ENCODE measurements around the gene MSH3.
"Not testable (repeated sequence)": the region's sequence is repeated elsewhere in the genome, so short reads cannot be mapped to it uniquely, and the experiment has no call there.

Gene MSH3

DNA sequence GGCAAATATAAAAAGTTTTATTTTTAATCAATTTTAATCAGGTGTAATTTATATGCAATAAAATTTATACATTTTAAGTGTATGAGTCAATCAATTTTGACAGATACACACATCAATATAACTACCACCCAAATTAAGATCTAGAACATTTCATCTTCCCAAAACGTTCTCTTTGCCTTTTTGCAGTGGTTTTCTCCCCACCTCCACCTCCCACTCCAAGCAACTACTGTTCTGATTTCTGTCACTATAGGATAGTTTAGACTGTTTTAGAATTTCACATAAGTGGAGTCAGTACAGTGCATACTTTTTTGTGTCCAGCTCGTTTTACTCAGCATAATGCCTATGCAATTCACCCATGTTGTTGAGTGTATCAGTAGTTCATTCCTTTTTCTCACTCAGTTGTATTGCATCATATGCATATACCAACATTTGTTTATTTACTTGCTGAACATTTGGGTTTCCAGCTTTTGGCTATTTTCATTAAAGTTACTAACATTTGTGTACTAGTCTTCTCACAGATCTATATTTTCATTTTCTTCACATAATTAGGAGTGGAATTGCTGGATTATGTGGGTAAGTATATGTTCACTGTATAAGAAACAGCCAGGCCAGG, 52.5 kb downstream of the MSH3 start:
- no peak for DNase-seq (ENCODE audit: low read depth in 2 of 2)

- DNase-seq (ENCODE audit: low read depth in 2 of 2): no peak
Observed at GRCh38 chr5:80707645-80708044, 53.2 kb downstream of the MSH3 start.

GRCh38 chr5:80711216-80711615, 56.8 kb downstream of the MSH3 start:
- no peak for DNase-seq (ENCODE audit: low read depth in 2 of 2)

DNA sequence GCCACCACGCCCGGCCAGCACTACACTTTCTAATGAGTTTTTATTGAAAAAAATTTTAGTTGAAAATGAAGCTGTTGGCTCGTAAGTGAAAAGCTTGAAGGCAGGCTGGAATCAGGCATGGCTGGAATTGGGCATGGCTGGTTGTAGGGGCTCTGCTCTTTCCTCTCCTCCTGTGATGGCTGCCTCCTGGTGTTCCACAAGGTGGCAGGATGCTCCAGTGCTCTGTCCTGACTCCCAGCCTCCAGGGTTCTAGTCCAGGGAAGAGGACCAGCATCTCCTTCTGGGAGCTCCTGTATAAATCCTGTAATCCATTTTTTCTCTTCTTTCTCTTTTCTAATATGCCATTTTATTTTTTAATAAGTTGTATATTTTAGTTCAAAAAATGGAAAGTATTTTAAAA, 57.5 kb downstream of the MSH3 start:
- no peak for DNase-seq (ENCODE audit: low read depth in 2 of 2)

DNA sequence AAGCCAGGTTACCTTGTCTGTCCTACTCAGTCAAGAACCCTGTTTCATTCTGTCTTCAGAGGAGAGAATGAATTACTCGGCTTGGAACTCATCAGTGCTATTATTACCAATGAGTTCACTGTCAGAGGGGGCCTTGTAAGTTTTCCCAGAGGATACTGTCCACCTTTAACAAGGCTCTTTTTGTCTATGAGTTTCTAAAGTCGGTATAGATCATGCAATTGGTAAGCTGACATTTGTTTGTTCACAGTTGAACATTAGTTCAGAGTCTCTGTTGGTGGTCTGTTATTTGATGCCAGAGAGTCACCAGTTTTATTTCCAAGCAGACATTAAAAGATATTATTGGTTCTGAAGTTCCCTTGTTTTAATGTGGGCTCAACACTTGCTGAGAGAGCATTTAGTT, 58.5 kb downstream of the MSH3 start:
- no peak for DNase-seq (ENCODE audit: low read depth in 2 of 2)

GRCh38 chr5:80713631-80714030, 59.2 kb downstream of the MSH3 start:
- DNase-seq (ENCODE audit: low read depth in 2 of 2): no peak

DNA sequence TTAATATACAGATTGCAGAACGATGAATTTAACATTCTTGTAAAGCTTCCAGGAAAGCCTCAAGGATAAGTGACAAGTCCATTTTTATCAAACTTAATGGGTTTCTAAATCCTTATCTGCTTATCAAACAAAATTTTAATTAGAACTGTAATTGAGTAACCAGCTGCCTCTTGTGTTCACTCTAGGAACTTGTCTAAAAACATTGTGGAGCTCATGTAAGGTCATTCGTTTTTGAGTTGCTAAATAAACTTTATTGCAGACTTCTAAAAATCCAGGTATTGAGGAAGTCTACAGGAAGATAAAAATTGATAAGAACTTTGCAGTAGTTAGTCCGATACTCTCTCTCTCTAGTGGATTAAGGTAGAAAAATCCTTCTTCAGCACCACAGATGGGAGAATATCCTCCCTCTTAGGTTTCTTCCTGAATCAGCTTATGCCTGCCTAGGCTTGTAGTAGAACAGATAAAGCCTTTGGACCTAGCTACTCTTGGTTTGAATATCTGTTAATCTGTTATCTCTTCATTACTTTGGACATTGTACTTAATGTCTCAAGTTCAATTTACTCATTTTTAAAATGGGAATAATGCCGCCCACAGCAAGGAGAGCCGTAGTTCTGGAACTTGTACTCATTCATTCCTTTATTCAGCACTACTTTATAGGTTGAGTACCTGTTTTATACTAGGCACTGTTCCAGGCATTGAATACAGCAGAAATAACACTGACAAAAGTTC, 60.3 kb downstream of the MSH3 start:
- no peak for DNase-seq (ENCODE audit: low read depth in 2 of 2)

- DNase-seq (ENCODE audit: low read depth in 2 of 2): no peak
Observed at GRCh38 chr5:80715887-80716286, 61.4 kb downstream of the MSH3 start.

GRCh38 chr5:80720181-80720580, 65.7 kb downstream of the MSH3 start:
- no peak for DNase-seq (ENCODE audit: low read depth in 2 of 2)

DNA sequence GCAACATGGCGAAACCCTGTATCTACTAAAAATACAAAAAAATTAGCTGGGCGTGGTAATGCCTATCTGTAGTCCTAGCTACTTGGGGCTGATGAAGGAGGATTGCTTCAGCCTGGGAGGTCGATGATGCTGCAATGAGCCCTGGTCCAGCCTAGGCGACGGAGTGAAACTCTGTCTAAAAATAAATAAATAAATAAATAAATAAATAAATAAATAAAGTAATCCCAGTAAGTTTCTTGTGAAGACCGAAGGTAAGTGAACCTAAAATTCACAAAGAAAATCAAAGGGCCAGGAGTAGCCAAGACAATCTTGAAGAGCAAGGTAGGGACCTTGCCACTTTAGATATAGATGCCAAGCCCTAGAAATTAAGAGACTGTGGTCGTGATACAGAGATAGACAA, 68.5 kb downstream of the MSH3 start:
- no peak for DNase-seq (ENCODE audit: low read depth in 2 of 2)

DNA sequence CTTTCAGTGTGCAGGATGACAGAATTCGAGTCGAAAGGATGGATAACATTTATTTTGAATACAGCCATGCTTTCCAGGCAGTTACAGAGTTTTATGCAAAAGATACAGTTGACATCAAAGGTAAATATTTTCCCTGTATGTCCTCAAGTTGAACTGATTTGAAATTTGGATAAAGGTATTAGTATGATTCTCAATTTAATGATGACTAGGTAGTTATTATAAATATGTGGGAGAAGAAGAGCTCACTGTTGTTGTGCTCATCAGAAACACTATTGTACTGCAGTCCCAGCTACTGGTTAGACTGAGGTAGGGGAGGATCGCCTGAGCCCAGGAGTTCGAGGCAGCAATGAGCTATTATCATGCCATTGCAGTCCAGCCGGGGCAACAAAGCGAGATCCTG, 71.0 kb downstream of the MSH3 start:
- DNase-seq (ENCODE audit: low read depth in 2 of 2): no peak

GRCh38 chr5:80736730-80737129, 82.3 kb downstream of the MSH3 start:
- DNase-seq (ENCODE audit: low read depth in 2 of 2): no peak

DNA sequence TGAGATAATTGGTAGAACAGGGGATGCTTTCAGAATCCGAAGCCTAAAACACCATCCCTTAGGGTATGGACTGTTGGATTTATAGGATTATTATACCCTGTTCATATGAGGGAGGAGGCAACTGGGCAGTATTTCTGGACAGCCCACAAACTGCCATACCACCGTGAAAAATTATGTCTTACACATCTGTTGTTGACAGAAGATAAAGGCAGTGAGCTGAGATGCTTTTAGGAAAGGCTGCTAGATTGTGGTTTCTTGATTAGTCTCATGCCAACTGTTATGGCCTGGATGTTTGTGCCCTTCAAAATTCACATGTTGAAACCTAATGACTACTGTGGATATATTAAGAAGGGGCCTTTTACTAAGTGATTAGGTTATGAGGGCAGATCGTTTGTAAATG, 84.0 kb downstream of the MSH3 start:
- no peak for DNase-seq (ENCODE audit: low read depth in 2 of 2)

- DNase-seq (ENCODE audit: low read depth in 2 of 2): no peak
Observed at GRCh38 chr5:80739057-80739456, 84.6 kb downstream of the MSH3 start.

DNA sequence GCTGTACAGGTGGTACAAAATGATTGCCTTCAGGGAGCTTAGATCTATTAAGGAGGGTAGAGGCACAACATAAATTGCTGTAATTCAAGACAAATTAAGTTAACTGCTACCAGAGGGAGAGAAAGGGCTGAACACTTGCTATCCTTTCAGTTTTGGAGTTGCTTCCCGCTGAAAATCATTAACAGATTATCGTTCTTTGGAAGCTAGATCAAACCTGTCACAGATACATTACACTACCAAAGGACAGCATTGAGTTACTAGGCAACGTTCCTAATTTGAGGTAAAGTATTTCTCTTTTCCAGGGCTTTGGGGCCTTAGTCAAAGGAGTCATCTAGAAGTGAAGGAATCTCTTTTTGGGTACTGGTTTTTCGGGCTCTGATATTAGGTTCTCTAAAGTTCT, 85.0 kb downstream of the MSH3 start:
- DNase-seq (ENCODE audit: low read depth in 2 of 2): no peak

DNA sequence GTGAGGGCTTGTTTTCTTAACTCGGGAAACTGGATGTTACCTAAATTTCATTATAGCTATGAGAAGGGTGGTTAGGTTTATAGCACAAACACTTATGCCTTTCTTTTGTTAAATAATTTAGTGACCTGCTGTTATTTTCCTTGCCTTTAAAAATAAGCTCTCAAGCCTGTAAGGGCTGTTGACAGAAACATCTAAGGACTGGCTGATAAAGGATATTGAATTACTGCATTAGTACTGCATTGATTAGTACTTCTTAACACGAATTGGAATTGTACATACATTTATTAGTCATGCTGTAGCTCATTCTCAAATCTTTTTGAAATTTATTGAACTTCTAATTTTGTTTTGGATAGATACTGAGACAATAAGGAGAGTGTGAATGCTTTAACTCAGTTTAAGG, 85.4 kb downstream of the MSH3 start:
- no peak for DNase-seq (ENCODE audit: low read depth in 2 of 2)

DNA sequence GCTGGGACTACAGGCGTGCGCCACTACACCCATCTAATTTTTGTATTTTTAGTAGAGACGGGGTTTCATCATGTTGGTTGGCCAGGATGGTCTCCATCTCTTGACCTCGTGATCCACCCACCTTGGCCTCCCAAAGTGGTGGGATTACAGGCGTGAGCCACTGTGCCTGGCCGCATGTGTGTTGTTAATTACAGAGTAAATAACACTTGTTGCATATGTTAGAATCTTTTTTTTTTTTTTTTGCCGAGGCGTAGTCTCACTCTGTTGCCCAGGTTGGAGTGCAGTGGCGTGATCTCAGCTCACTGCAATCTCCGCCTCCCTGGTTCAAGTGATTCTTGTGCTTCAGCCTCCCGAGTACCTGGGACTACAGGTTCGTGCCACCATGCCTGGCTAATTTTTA, 86.0 kb downstream of the MSH3 start:
- DNase-seq (ENCODE audit: low read depth in 2 of 2): not testable (repeated sequence)

DNA sequence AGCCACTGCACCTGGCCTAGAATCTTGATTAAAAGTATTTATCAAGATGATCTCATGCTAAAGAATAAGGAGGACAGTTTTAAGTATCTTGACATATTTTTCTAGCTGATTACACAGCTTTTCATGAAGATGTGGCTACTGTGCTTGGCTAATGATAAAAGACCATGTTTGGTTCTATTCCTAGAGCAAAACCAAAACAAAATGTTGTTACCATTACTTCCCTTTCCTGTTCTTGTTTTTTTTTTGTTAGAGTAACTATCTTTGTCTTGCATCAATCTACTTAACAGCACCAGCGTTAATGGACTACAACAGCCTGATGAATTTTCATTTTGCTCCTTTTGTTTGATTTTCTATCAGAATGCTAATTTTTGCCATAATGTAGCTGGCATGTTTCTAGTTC, 86.5 kb downstream of the MSH3 start:
- no peak for DNase-seq (ENCODE audit: low read depth in 2 of 2)

GRCh38 chr5:80744149-80744548, 89.7 kb downstream of the MSH3 start:
- no peak for DNase-seq (ENCODE audit: low read depth in 2 of 2)

DNA sequence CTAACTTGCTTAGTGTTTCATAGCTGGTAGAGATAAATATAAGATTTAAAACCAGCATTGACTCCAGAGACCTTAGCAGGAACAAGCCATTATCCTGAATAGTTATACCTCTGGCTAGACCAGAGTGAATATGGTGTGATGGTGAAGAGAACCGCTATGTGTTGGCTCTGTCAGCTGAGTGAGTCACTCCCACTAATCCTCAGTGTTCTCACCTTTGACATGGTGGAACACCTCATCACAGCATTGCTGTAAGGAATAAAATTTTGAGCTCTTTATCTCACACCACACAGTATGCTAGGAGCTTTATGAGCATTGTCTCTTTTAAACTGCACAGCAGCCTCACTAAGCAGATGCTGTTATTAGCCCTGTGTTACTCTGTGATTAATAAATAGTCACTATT, 91.0 kb downstream of the MSH3 start:
- no peak for DNase-seq (ENCODE audit: low read depth in 2 of 2)

DNA sequence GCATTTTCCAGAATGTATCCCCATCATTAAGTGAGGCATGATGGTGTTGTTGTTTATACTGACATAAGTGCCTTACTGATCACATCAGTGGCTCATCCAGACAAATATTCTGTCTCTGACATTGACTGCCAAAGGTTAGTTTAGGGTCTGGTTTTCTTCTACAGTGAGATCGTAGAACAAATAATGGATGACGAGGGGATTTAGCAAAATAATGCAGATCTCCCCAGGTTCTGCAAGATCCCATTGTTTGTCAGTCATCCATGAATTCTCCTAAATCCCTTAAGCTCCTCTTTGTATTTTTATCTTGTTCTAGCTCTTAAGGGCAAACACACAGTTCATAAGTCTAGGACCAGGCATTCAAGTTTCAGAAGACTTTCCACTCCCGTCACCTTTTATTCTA, 93.5 kb downstream of the MSH3 start:
- DNase-seq (ENCODE audit: low read depth in 2 of 2): no peak

GRCh38 chr5:80752427-80752826, 98.0 kb downstream of the MSH3 start:
- no peak for DNase-seq (ENCODE audit: low read depth in 2 of 2)

DNA sequence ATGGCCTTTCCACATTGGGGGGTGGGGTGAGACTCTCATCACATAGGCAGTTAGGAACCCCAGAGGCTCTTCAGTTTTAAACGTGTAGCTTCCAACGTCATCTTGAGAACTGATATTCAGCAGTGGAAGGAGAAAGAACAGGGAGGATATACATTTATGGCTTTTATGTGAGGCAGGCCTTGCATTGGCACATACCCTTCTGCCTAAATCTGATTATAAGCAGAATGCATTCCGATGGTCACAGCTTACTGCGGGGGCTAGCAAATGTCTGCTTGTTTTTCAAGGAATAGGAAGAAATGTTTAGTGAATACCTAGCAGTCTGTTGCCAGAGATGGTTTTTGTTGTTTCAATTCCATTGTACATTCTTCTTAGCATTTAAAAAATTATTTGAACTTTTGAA, 99.3 kb downstream of the MSH3 start:
- DNase-seq (ENCODE audit: low read depth in 2 of 2): no peak

- peak; percentile 45 to 46 for DNase-seq (ENCODE audit: low read depth in 2 of 2)
Observed at GRCh38 chr5:80754900-80755299, 100.4 kb downstream of the MSH3 start.
